T-helper 2 cell treated with Interferon-gamma antibody and Interleukin-4, amounts not matched to agents 5 μg/mL and 100 μg/mL, for 36 hours (primary cell): Measurements from ENCODE around the gene GDPD5.

ENCODE experiments used
- DNase-seq: peaks from one replicate; pipeline ENCODE4 v3.0.0; 2021; ENCODE audit warnings: low spot score
- H3K27ac Mint-ChIP-seq: one replicate; pipeline ENCODE4 v1.8.0; 2021; ENCODE audit warnings: mild to moderate bottlenecking, mixed read lengths
- H3K27me3 Mint-ChIP-seq: one replicate; pipeline ENCODE4 v1.8.0; 2021; ENCODE audit warnings: low read depth, mixed read lengths
- H3K36me3 Mint-ChIP-seq: one replicate; pipeline ENCODE4 v1.8.0; 2021; ENCODE audit warnings: low read depth, mixed read lengths
- H3K4me1 Mint-ChIP-seq: one replicate; pipeline ENCODE4 v1.8.0; 2021; ENCODE audit warnings: low read depth, mixed read lengths
- H3K4me3 Mint-ChIP-seq: one replicate; pipeline ENCODE4 v1.8.0; 2022; ENCODE audit warnings: mild to moderate bottlenecking, moderate library complexity, mixed read lengths
- H3K9me3 Mint-ChIP-seq: one replicate; pipeline ENCODE4 v1.8.0; 2021; ENCODE audit warnings: mixed read lengths

GDPD5 gene, protein sequence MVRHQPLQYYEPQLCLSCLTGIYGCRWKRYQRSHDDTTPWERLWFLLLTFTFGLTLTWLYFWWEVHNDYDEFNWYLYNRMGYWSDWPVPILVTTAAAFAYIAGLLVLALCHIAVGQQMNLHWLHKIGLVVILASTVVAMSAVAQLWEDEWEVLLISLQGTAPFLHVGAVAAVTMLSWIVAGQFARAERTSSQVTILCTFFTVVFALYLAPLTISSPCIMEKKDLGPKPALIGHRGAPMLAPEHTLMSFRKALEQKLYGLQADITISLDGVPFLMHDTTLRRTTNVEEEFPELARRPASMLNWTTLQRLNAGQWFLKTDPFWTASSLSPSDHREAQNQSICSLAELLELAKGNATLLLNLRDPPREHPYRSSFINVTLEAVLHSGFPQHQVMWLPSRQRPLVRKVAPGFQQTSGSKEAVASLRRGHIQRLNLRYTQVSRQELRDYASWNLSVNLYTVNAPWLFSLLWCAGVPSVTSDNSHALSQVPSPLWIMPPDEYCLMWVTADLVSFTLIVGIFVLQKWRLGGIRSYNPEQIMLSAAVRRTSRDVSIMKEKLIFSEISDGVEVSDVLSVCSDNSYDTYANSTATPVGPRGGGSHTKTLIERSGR

DNA sequence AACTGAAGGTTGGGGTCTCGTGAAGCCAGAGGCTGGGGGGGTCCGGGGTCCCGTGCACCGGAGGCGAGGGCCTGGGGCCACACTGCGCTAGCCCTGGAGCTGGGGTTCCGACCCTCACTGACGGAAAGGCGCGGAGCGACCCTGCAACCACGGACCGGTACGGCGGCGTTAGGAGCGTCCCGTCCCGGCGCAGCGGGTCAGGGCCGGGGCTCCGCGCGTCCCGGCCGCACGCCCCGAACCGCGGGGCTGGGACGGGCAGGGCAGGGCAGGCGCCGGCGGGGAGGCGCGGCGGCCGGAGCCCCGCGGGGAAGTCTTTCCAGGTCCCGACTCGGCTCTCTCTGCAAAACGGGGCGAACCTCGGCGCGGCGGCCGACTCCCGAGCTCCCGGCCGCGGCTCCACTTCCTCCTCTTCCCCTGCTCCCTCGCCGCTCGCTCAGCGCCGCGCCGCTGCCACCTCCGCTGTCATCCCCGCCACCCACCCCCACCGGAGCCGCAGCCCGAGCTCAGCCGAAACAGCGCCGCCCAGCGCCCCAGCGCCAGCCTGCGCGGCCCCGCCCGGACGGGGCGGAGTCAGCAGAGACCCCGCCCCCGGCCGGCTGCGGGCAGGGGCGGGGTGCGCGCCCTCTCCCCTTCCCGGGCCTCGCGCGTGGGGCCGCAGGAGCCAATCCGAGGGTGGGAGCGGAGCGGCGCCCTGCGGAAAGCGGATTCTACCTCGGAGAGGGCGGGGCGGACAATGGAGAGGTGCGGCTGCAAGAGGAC is at the start of gene GDPD5:
TSS of gene GDPD5 (minus strand) at position 509 of the 759 bp plus-strand sequence. CDS start 48,206 bp downstream, outside the sequence.
- DNase-seq = peak; percentile 91
- peak within 1 kb of the TSS; percentile 76 for H3K27ac Mint-ChIP-seq
- H3K4me1 Mint-ChIP-seq = peaks cover 24% of the 10 kb centered on the region
- no peaks in the 10 kb centered on the region for H3K9me3 Mint-ChIP-seq
- H3K36me3 Mint-ChIP-seq = no peaks in the 10 kb centered on the region
- H3K4me3 Mint-ChIP-seq = peak within 1 kb of the TSS; percentile 84
- peaks cover 19% of the 10 kb centered on the region for H3K27me3 Mint-ChIP-seq

DNA sequence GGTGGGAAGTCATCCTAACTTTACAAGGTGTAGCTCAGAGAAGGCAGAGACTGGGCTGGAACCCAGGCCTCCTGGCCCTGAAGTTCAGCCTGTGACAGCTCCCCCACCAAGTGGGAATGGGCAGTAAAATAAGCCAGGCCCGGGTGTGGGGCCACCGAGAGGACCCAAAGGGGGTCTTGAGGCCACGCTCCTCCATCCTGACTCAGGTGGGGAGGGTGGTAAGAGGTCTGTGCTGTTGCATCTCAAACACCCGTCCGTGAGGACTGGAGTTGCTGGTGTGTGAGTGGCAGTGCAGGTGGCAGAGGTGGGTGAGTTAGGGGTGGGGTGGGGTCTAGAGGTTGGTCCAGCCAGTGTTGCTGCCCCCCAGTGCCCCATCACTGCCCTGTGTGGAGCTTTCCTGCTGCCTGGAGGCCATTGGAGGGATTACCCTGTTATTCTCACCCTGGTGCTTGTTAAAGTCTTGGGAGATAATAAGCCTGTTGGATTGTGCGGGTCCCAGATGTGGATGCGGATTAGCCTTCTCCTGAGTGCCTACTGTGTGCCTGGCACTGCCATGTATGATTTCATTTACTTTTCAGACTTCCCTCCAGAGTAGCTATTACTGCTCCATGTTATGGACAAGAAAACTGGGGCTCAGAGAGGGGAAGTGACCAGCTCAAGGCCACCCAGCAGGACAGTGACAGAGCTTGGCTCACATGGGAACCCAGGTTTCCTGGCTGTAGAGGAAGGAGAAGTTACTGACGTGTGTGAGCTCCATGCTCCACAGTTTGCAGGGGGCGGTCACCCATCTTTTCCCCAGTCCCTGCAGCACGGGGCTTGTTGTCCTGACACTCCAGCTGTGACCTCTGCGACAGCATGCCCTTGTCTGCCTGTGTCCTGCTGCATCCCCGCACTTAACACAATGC is 49.2 kb upstream of the GDPD5 start:
- Mint-ChIP-seq H3K4me3 (no peak overlapping the region), H3K9me3 (no peaks in the 10 kb centered on the region), H3K27ac (no peak overlapping the region), H3K27me3 (peaks cover 17% of the 10 kb centered on the region), H3K4me1 (peaks cover 3% of the 10 kb centered on the region), H3K36me3 (peaks cover 5% of the 10 kb centered on the region)
- no peak for DNase-seq

DNA sequence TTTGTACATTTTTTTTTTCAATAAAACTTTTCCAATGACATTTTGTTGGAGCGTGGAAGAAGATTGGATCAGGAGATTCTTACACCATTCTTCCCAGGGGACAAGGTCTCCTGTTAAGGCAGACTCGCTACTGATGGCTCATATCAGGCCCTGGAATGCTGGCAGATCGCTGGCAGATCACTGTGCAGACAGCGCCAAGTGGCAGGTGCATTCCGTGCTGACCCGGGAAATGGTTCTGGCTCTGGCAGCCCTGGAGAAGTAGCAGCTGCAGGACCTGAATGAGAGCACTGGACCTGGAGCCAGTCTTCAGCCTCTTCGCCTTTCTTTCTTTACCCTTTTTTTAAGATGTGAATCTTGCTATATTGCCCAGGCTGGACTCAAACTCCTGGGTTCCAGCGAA is 47.0 kb upstream of the GDPD5 start:
- peaks cover 1% of the 10 kb centered on the region for H3K27me3 Mint-ChIP-seq
- H3K27ac Mint-ChIP-seq = no peak overlapping the region
- H3K4me3 Mint-ChIP-seq = no peak overlapping the region
- DNase-seq = no peak
- no peaks in the 10 kb centered on the region for H3K9me3 Mint-ChIP-seq
- peaks cover 3% of the 10 kb centered on the region for H3K4me1 Mint-ChIP-seq
- H3K36me3 Mint-ChIP-seq = peaks cover 11% of the 10 kb centered on the region

DNA sequence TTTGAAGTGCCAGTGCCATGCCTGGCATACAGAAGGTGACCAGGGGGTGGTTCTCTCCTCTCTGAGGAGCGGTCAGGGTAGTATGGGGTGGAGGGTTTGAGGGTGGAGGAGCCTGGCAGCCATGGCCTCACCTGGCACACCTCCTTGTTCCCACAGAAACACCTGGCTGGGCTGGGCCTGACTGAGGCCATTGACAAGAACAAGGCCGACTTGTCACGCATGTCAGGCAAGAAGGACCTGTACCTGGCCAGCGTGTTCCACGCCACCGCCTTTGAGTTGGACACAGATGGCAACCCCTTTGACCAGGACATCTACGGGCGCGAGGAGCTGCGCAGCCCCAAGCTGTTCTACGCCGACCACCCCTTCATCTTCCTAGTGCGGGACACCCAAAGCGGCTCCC is 45.9 kb upstream of the GDPD5 start:
- Mint-ChIP-seq H3K36me3 (peaks cover 11% of the 10 kb centered on the region), H3K9me3 (no peaks in the 10 kb centered on the region), H3K4me3 (no peak overlapping the region), H3K27ac (no peak overlapping the region), H3K4me1 (peaks cover 2% of the 10 kb centered on the region), H3K27me3 (no peaks in the 10 kb centered on the region)
- DNase-seq = no peak

DNA sequence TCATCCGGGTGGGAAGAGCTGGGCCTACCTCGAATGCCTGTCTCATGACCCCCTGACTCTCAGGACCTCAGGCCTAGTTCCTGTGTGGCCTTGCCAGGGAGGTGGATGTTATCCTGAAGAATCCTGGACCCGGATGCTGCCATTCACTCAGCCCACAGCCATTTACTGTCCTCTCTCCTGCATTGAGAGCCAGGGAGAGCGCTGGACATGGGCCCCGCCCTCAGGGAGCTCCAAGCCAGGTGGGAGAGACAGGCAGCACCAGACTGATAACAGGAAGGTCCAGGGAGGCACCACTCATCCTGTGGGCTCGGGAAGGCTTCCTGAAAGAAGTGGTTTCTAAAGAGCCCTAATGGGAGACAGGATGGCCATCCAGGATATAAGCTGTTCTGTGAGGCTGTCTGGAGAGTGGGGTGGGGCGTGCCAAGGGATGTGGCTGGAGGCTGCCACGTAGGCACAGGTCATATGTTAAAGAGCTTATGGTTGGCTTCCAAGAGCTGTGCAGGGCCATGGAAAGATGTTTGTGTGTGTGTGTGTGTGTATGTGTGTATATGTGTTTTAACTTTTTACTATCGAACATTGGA is 44.9 kb upstream of the GDPD5 start:
- no peaks in the 10 kb centered on the region for H3K4me1 Mint-ChIP-seq
- H3K36me3 Mint-ChIP-seq = peaks cover 14% of the 10 kb centered on the region
- H3K4me3 Mint-ChIP-seq = no peak overlapping the region
- DNase-seq = no peak
- H3K27ac Mint-ChIP-seq = no peak overlapping the region
- H3K27me3 Mint-ChIP-seq = no peaks in the 10 kb centered on the region
- H3K9me3 Mint-ChIP-seq = no peaks in the 10 kb centered on the region

DNA sequence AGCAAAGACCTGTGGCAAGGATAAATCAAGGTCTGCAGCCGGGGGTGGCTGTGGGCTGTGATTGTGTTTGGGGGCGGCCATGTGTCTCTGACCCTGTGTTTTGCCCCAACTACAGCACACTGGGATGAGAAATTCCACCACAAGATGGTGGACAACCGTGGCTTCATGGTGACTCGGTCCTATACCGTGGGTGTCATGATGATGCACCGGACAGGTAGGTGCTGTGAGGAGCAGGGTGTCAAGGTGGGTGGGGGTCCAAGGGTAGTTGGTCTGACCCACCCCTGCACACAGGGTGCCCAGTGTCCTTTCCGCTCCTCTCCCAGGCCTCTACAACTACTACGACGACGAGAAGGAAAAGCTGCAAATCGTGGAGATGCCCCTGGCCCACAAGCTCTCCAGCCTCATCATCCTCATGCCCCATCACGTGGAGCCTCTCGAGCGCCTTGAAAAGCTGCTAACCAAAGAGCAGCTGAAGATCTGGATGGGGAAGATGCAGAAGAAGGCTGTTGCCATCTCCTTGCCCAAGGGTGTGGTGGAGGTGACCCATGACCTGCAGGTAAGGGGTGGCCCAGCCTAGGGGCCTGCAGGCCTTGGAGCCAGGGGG is 43.0 kb upstream of the GDPD5 start:
- no peak for DNase-seq
- Mint-ChIP-seq H3K9me3 (no peaks in the 10 kb centered on the region), H3K27ac (no peak overlapping the region), H3K27me3 (no peaks in the 10 kb centered on the region), H3K4me1 (peaks cover 1% of the 10 kb centered on the region), H3K36me3 (peaks cover 14% of the 10 kb centered on the region), H3K4me3 (no peak overlapping the region)

DNA sequence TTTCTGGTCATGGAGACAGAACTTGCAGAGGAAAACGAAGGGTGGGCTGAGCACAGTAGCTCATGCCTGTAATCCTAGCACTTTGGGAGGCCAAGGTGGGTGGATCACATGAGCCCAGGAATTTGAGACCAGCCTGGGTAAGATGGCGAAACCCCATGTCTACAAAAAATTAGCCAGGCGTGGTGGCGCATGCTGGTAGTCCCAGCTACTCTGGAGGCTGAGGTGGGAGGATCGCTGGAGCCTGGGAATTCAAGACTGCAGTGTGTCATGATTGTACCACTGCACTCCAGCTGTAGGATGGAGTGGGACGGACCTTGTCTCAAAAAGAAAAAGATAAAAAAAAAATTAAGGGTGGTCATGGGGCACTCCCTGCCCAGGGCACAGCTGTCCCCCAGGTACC is 42.2 kb upstream of the GDPD5 start:
- no peaks in the 10 kb centered on the region for H3K9me3 Mint-ChIP-seq
- no peaks in the 10 kb centered on the region for H3K27me3 Mint-ChIP-seq
- no peak for DNase-seq
- no peak overlapping the region for H3K27ac Mint-ChIP-seq
- no peak overlapping the region for H3K4me3 Mint-ChIP-seq
- peaks cover 7% of the 10 kb centered on the region for H3K4me1 Mint-ChIP-seq
- H3K36me3 Mint-ChIP-seq = peaks cover 14% of the 10 kb centered on the region

DNA sequence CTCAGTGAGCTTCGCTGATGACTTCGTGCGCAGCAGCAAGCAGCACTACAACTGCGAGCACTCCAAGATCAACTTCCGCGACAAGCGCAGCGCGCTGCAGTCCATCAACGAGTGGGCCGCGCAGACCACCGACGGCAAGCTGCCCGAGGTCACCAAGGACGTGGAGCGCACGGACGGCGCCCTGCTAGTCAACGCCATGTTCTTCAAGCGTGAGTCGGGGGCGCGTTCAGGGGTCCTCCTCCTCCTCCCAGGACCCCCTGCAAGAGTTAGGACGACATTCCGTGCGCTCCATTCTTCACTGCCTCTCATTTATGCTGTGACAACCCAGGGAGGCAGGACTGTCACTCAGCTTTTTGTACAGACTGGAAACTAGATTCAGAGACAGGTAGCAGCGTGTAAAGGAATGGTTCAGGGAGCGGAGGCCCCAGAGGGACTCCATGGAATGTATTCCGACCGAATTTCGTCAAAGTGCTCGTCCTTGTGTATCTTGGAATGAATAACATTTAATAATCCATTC is 41.1 kb upstream of the GDPD5 start:
- peaks cover 9% of the 10 kb centered on the region for H3K36me3 Mint-ChIP-seq
- H3K27ac Mint-ChIP-seq = no peak overlapping the region
- H3K9me3 Mint-ChIP-seq = no peaks in the 10 kb centered on the region
- no peak for DNase-seq
- H3K4me1 Mint-ChIP-seq = peaks cover 14% of the 10 kb centered on the region
- H3K4me3 Mint-ChIP-seq = no peak overlapping the region
- no peaks in the 10 kb centered on the region for H3K27me3 Mint-ChIP-seq

DNA sequence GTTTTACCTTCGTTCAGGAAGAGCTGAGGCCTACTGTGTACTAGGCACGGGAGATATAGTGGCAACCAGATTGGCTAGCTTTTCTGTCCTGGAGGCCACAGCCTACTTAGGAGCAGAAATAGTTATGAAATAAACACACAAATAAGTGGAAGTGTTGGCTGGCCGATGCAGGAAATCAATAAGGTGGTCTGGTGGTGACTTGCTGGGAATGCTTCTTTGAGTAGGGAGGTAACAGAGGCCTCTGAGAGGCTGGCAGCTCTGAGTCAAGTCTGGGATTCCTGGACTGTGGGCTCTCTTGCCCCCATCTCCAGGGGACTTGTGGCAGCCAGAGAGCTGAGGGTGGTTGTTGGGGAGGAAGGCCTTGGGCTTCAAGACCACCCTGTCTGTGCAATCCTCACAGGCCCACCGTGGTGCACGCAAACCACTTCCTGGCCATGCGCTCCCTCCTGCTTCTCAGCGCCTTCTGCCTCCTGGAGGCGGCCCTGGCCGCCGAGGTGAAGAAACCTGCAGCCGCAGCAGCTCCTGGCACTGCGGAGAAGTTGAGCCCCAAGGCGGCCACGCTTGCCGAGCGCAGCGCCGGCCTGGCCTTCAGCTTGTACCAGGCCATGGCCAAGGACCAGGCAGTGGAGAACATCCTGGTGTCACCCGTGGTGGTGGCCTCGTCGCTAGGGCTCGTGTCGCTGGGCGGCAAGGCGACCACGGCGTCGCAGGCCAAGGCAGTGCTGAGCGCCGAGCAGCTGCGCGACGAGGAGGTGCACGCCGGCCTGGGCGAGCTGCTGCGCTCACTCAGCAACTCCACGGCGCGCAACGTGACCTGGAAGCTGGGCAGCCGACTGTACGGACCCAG is 40.4 kb upstream of the GDPD5 start:
- Mint-ChIP-seq H3K36me3 (peaks cover 9% of the 10 kb centered on the region), H3K27ac (no peak overlapping the region), H3K4me3 (no peak overlapping the region)

DNA sequence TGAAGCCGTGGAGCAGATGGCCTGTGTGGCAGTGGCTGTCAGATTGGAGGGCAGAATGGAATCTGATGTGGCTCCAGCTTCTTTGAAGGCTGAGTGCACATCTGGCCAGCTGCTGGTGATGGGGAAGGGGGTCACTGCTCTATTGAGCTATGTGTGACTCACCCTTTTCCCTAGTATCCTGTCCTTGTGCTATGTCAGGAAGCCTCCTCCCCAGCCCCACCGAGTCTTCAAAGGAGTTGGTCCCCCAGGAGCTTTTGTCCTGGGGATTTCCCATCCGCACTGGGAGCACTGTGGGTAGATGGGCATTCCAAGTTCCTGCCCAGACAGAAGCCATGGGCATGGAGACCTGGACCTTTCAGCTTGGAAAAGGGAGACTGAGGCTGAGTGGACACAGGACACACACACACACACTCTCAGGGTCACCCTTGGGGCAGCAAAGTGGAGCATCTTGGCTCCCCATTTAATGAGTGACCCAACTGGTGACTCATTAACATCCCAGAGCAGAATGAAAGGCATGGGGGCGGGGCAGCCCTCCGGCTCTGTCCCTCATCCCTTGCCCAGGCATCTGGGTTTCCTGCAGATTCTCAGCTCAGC is 39.6 kb upstream of the GDPD5 start:
- H3K9me3 Mint-ChIP-seq = no peaks in the 10 kb centered on the region

More for the DNA sequence above, 40.4 kb upstream of the GDPD5 start:
- H3K4me1 Mint-ChIP-seq = peaks cover 20% of the 10 kb centered on the region
- no peak for DNase-seq
- no peaks in the 10 kb centered on the region for H3K9me3 Mint-ChIP-seq
- H3K27me3 Mint-ChIP-seq = no peaks in the 10 kb centered on the region

DNA sequence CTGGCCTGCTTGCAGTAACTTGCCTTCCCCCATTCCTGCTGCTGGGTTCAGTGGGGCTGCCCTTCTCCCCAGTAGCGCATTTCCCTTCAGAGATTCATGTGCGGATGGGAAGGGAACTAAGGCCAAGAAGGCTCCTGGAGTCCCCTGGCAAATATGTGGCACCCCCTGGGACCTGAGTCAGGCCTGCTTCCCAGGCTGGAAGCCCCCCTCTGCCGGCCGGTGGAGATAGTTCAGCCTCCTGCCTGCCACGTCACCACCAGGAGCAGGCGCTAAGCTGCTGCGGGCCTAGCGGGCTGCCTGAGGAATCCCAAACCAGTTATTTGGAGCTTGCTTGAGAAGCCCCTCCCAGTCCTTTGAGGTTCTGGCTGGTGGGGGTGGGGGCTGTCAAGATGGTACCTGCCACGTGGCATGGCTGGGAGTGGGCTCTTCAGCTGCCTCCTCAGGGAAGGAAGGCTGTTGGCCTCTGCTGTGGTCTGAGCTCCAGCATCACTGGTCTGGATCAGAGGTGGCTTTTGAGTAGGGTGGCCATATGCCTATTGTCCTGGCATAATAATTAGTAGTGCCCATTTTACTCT is 38.3 kb upstream of the GDPD5 start:
- peak overlapping the region; percentile 99 for H3K4me3 Mint-ChIP-seq
- peaks cover 8% of the 10 kb centered on the region for H3K36me3 Mint-ChIP-seq

More for the DNA sequence above, 39.6 kb upstream of the GDPD5 start:
- peaks cover 22% of the 10 kb centered on the region for H3K4me1 Mint-ChIP-seq
- no peak overlapping the region for H3K4me3 Mint-ChIP-seq
- DNase-seq = no peak
- H3K27me3 Mint-ChIP-seq = peaks cover 2% of the 10 kb centered on the region
- H3K27ac Mint-ChIP-seq = no peak overlapping the region
- peaks cover 9% of the 10 kb centered on the region for H3K36me3 Mint-ChIP-seq

More for the DNA sequence above, 38.3 kb upstream of the GDPD5 start:
- H3K27ac Mint-ChIP-seq = peak overlapping the region; percentile 74
- H3K9me3 Mint-ChIP-seq = no peaks in the 10 kb centered on the region
- peaks cover 7% of the 10 kb centered on the region for H3K27me3 Mint-ChIP-seq
- H3K4me1 Mint-ChIP-seq = peaks cover 22% of the 10 kb centered on the region
- no peak for DNase-seq
